DMS 273 (cell line): ENCODE results near the gene GTF2A1L.
"Not testable (repeated sequence)": the region's sequence is repeated elsewhere in the genome, so short reads cannot be mapped to it uniquely, and the experiment has no call there.

Experiments used
- DNase-seq: peaks from one replicate; lab custom pipeline; 2025; ENCODE audit not compliant: unreplicated experiment; lab: John Stamatoyannopoulos, UW

The GTF2A1L gene

GRCh38 chr2:48696881-48697280 lies 79.2 kb downstream of the GTF2A1L start:
- DNase-seq = no peak

GRCh38 chr2:48699348-48699930 lies 81.8 kb downstream of the GTF2A1L start:
- DNase-seq = no peak

DNA sequence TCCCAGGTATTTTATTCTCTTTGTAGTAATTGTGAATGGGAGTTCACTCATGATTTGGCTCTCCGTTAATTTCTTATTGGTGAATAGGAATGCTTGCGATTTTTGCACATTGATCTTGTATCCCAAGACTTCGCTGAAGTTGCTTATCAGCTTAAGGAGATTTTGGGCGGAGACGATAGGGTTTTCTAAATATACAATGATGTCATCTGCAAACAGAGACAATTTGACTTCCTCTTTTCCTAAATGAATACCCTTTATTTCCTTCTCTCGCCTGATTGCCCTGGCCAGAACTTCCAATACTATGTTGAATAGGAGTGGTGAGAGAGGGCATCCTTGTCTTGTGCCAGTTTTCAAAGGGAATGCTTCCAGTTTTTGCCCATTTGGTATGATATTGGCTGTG lies 86.0 kb downstream of the GTF2A1L start:
- DNase-seq = not testable (repeated sequence)

DNA sequence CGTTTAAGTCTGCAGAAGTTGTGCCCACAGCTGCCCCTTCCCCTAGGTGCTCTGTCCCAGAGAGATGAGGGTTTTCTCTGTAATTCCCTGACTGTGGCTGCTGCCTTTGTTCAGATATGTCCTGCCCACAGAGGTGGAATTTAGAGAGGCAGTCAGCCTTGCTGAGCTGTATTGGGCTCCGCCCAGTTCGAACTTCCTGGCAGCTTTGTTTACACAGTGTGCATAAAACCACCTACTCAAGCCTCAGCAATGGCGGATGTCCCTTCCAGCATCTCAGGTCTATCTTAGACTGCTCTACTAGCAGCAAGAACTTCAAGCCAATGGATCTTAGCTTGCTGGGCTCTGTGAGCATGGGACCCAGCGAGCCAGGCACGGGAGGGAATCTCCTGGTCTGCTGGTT lies 89.8 kb downstream of the GTF2A1L start:
- DNase-seq = no peak

DNA sequence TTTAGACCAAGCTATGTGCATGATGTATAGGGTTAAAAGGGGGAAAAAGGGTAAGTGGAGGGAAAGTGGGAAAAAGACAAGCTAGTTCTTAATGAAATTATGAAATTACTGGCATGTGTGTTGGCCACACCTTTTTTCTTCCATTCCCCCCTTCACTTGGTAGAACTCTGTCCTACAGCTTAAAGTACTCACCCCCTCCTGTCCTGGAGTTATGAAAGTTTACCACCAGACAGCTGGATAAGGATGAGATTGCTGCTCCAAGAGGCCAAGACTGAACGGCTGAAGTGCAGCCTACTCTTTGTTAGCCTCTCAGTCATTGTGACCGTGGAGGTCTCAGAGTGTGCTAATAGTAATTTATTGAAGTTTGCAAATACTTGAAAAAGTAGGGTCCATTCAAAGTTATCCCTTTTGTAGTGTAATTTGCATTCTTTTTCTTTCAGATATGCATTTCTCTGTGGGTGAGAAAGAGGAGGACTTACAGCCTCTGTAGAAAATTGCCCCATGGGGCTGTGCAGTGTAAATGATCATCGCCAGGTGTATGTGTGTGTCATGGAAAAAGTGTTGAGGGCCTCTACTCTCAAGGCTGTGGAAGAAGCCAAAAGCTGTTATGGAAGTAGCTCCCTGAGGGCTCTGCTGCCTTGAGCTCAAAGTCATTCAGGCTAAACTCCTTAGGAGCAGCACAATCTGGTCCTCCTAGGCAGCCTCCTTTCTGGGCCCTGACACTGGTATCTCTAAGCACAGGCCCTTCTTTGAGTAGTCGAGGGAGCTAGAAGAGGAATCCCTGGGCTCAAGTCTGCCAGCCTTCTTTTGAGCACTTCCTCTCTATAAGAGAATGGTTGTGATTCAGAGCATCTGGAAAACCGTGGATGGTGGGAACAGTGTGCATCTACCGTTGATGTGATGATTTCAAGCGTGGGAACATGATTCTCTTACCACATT lies 91.7 kb downstream of the GTF2A1L start:
- no peak for DNase-seq

GRCh38 chr2:48711343-48711742 lies 93.7 kb downstream of the GTF2A1L start:
- no peak for DNase-seq

DNA sequence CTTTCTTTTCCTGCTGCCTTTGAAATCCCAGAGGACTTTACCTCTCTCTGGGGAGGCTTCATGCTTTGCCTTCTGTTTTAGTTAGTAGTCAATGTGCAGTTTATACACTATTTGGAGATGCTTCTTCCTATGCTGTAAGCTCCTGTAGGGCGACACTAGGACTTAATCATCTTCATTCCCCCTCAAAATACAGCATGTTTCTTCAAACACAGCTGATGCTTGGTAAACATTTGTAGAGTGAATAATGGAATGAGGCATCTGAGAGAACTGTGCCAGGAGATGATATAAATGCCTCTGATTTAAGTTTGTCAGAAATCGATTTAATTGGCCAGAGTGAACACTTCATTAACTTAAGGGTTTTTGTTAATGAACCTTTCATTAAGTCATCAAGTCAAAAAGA lies 94.5 kb downstream of the GTF2A1L start:
- DNase-seq = no peak

DNA sequence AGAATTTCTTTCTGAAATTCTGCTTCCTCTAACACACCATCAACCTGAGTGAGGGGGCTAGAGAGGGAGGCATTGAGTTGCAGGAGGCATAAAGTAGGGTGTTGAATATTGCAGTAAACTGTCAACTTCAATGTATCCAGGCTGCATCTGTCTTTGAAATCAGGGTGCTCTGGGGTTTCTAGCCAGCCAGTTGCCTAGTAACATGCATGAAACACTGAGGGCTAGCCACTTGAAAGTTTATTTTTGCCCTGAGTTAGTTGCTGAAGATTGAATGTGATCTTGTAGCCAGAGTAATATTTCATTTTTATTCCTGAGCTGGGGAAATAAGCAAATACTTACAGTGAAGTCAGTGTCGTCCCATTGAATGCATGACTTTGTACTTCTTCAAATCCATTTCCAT lies 96.0 kb downstream of the GTF2A1L start:
- no peak for DNase-seq

- DNase-seq = no peak
Observed at GRCh38 chr2:48714245-48714644, 96.6 kb downstream of the GTF2A1L start.

DNA sequence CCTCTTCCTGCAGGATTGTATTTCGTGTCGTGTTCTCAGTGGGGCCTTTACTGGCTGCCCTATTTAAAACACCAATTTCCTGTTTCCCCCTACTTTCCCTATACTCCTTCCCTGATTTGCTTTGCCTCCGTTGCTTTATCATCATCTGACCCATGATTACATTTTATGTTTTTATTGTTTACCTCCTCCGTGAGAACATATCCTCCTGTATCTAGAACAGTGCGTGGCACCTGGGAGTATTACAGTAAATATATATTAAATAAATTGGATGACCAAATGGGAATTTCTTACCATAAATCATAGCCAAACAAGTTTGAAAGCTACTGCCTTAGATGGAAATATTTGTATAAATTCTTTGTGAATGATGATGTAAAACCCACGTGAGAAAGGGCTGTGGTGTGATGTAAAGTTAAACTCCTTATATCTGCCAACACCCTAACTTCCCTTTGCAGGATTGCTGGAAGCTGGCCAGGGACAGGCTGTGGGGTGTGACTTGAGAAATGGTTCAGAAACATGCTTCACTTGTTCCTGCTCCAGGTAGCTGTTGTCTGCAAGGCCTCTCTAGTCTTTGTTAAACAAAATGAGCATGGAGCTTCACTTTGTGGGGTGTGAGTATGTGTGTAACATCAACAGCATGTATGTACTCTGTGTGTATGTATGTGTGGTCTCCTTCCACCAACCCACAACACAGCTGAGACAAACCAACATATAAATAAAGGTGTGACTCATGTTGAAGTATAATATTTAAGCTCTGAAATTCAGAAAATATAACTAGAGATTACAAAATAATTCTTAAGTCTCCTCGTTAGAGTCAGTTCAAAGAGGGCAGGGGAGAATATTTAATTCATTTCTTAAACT lies 97.6 kb downstream of the GTF2A1L start:
- peak; percentile 13 for DNase-seq

DNA sequence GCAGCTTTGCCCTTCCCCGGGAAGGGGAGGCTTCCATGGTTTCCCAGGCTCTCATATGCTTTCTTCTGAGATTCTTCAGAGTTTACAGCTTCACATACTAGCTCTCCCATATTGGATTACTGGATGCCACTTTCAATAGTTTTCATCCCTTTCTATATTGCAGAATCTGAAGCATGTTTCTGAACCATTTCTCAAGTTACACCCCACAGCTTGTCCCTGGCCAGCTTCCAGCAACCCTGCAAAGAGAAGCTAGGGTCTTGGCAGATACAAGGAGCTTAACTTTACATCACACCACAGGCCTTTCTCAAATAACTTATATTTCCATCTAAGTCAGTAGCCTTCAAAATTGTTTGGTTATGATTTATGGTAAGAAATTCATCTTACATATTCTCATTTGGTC lies 98.3 kb downstream of the GTF2A1L start:
- peak; percentile 44 for DNase-seq

DNA sequence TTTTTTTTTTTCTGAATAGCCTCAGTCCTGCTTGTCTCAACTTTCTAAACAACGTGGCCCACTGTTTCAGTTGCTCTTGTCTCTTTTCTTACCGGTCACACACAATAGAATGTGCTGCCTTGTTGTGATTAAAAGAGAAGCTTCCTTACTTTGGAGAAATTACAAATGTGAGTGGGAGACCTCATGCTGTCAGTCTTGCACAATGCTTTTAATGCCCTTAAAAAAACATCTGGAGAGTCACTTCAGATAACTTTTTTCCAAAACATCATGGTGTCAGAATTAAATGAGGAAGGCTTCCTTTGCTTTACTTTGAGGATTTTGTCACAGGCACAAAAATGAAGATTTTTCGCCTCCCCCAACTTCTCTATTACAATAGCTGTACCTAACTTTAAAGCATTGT lies 100.2 kb downstream of the GTF2A1L start:
- no peak for DNase-seq

DNA sequence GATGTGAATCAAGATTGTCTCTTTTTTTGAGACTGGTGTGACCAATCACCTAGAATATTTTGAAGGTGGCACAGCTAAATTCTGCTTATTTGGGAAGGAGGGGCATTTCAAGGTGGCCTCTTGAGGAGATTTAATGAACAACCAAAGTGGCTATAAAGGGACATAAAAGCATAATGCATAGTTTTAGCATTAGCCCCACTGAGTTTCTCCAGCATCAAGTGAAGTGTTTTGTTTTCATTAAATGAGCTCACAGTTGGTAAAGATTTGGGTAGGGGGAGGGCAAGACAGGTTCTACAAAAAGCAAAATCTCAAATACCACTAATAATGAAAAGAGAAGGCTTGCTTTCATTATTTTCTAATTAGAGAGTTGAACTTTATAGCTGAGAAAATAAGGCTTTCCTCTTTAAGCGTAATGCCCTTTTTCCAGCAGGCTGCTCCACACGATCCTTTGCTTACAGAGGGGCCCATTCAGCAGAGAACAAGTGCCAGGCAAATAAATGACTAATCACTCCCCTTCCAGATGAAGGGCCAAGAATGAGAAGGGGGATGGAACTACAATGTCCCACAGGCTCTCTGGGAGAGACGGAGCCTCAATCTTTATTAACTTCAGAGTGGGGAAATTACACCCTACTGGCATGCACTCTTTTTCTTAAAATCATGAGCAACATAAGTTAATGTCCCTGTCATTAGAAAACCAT lies 102.0 kb downstream of the GTF2A1L start:
- no peak for DNase-seq

DNA sequence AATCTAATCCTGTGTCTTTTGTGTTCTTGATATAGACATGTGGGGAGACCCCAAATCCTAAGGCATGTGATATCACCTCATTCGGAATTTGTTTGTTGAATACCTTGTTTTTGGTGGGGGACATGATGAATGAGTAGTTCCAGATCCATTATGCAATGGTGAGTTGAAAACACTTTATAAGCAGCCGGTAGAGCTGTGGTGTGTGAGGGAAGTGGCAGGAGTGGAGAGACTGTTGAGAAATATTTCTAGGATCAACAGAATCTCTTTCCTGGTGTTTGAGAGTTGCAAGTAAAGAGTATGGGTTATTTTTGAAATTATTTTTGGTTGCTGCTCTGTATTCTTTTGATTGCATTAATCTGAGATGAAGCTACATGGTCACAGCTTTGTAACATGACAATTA lies 103.5 kb downstream of the GTF2A1L start:
- no peak for DNase-seq

GRCh38 chr2:48722391-48722790 lies 104.7 kb downstream of the GTF2A1L start:
- DNase-seq = no peak

GRCh38 chr2:48723129-48723528 lies 105.5 kb downstream of the GTF2A1L start:
- no peak for DNase-seq

- DNase-seq = no peak
Observed at GRCh38 chr2:48724278-48724677, 106.6 kb downstream of the GTF2A1L start.

DNA sequence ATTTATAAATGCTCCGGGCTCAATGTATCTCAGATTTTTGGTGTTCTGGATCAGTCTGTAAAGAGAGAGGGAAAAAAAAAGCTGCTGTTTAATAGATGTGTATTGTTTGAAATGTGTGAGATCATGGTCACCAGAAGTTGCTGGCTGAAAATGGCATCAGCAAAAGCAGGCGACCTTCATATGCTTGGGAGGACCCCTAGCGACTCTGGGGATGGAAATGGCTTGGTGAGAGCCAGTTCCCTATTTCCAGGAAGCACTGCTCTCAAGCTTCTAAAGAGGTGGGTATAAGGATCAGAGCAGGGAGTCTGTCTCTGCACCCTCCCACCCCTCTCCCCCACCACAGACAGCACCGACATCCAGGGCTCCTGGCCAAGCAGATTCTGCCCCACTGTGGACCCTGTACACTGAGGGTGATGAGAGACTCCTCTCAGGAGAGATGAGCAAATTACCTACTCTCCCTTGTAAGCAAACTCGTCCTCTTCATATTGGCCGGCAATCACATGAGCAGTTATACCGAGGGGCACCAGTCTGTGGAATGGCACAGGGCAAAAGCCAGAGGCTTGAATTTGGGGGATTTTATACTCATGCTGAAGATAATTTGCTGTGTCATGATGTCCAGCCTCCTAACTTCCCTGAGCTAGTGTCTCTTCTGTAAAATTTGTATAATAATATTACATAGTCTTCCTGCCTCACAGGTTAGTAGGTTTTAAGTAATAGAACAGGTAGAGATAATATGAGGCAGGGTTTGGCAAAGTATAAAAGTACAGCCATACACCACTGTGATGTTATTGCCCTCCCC lies 108.2 kb downstream of the GTF2A1L start:
- no peak for DNase-seq

- DNase-seq = no peak
Observed at GRCh38 chr2:48727560-48727959, 109.9 kb downstream of the GTF2A1L start.

- DNase-seq = no peak
Observed at GRCh38 chr2:48728295-48728694, 110.6 kb downstream of the GTF2A1L start.
